Muscle of back (tissue), 10 donors: Measurements from ENCODE around the gene CFAP52. TPM values are rescaled to one million over a fixed set of nuclear protein-coding genes. Genes with fewer than 3 reads are reported as not detected.

Source experiments
- polyA plus RNA-seq, 10 donors: library from polyadenylated mRNA; unstranded; fragments of 120-200 nt; gene quantifications; one replicate each; pipeline ENCODE4 v1.2.1, GENCODE V29; 2013; ENCODE audit not compliant: insufficient read length in 10 of 10

The CFAP52 gene
- polyA plus RNA-seq, 10 donors, result 0.16 to 0.53 (median 0.35) TPM; not detected in 5

Other genes with a start within 250 kb of the CFAP52 start
- gene STX8, start 822 bp upstream of the CFAP52 start, polyA plus RNA-seq, result 10 to 100 TPM; 43.2 to 49.1 (median 45.6) TPM
- under 1 TPM; 0.33 to 0.90 (median 0.58) TPM for gene USP43, start 68.9 kb downstream of the CFAP52 start, polyA plus RNA-seq
- gene DHRS7C, start 214.9 kb downstream of the CFAP52 start, polyA plus RNA-seq, result 10 to 100 TPM; 41.5 to 99.6 (median 88.4) TPM
- gene GSG1L2, start 245.4 kb downstream of the CFAP52 start, polyA plus RNA-seq, result not detected
- under 1 TPM in 4 of 10 donors, not detected in 6; 0.05 to 0.15 (median 0.08) TPM for gene GLP2R, start 249.3 kb downstream of the CFAP52 start, polyA plus RNA-seq